HG02642 (cell line): Measurements from ENCODE around the gene ADI1.
"Not testable (repeated sequence)": the region's sequence is repeated elsewhere in the genome, so short reads cannot be mapped to it uniquely, and the experiment has no call there.

ENCODE experiments used
- ATAC-seq: cut with Tn5 transposase; IDR thresholded peaks from one replicate; pipeline ENCODE4 v1.9.1; 2021; ENCODE audit warnings: mild to moderate bottlenecking; ENCODE audit not compliant: unreplicated experiment, poor library complexity

ADI1 gene

GRCh38 chr2:3496708-3497080 is 22.6 kb downstream of the ADI1 start:
- not testable (repeated sequence) for ATAC-seq

DNA sequence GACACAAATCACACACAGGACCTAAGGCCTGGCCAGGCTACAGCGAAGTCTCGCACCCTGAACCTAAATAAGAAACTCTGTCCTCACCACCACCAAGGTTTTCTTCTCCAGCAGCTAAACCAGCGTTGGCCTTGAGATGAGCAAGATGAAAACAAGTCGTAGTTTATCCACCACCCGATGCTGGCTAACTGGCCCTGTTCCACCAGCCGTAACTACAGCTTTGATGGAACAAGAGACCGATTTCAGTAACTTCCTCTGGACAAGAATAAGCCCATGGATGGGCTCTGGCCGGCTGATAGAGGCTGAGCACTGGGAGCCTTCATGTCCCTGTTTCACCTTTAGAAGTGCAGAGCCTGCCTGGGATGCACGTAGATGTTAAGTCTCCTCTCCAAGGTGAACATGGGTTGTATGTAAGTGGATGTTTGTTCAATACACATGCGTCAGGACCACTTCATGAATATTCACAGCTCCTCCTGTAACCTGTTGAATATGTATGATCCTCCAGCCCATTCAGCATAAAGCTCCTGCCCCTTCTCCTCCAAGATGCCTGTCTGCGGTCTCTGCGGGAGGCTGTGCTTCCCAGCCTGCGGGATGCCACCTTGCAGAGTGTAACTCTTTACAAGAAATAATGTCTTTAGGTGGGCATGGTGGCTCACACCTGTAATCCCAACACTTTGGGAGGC is 24.2 kb downstream of the ADI1 start:
- ATAC-seq, result no peak

GRCh38 chr2:3493615-3494007 is 25.7 kb downstream of the ADI1 start:
- no peak for ATAC-seq

DNA sequence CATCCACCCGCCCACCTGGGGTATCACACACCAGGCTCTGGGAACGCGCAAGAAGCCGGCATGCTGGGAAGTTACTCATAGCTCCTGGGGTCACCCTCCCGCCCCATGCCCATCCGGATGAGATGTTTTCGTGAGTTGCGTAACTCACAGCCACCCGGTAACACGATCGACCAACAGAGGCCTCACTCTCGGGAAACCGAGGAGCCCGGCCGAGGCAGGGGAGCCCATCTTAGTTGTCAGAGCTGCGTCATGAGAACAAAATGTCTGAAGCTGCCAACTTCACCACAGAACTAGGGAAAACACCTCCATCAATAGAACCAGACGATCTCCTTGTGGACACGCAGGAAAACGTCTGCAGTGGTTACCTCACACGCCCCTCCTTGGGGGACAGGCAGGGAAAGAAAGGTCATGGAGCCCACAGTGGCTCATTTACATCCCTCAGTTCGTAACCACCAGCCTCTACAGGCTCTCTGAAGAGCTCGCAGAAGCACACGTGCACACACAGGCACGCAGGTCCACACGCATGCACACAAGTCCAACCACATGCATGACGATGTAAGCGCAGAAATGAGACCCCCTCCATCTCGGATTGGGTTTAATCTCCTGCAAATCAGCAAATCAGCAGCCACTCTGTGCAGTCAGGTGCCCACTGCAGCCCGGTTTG is 26.2 kb downstream of the ADI1 start:
- ATAC-seq, result no peak

DNA sequence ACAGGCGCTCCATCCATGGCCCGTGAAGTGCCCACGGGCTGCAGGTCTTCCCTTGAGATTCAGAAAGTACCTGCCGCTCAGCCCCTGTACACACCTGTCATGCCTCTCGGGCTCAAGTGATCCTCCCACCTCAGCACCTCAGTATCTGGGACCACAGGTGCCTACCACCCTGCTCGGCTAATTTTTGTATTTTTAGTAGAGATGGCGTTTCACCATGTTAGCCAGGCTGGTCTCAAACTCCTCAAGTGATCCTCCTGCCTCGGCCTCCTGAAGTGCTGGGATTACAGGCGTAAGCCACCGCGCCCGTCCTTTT is 26.9 kb downstream of the ADI1 start:
- ATAC-seq, result not testable (repeated sequence)

DNA sequence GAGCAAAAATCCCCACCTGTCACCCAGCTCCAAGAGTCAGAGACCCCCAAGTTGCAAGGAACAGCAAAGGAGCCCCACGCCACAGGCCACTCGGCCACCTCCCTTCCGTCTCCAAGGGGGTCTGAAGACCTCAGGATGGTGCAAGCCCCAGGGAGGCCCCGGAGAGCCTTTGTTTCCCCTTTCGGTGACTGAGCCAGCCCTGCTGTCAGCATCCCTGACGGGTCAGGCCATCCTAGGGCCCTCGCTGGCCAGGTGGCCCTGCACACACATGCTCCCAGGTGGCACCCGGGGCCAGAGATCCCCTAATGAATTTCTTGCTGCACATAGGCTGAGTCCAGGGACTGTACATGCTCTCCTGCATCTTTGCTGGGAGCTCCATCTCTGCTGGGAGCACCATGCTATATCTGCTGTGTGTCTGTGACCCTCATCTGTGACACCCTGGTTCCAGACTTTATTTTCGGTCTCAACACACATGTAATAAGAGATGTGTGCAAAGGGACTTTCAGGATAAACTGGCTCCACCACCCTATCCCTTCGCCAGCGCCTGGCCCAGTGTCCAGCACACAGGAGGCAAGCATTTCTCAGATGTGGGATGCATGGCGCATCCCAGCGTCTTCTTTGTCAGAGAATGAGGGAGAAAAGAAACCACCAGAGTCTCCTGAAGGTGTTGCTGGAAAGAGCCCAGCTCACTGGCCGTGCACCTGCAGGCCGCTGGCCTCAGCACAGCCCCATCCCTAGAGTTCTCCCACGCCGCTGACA is 27.4 kb downstream of the ADI1 start:
- no peak for ATAC-seq

- no peak for ATAC-seq
These were observed 28.0 kb downstream of the ADI1 start for GRCh38 chr2:3491306-3491705.

DNA sequence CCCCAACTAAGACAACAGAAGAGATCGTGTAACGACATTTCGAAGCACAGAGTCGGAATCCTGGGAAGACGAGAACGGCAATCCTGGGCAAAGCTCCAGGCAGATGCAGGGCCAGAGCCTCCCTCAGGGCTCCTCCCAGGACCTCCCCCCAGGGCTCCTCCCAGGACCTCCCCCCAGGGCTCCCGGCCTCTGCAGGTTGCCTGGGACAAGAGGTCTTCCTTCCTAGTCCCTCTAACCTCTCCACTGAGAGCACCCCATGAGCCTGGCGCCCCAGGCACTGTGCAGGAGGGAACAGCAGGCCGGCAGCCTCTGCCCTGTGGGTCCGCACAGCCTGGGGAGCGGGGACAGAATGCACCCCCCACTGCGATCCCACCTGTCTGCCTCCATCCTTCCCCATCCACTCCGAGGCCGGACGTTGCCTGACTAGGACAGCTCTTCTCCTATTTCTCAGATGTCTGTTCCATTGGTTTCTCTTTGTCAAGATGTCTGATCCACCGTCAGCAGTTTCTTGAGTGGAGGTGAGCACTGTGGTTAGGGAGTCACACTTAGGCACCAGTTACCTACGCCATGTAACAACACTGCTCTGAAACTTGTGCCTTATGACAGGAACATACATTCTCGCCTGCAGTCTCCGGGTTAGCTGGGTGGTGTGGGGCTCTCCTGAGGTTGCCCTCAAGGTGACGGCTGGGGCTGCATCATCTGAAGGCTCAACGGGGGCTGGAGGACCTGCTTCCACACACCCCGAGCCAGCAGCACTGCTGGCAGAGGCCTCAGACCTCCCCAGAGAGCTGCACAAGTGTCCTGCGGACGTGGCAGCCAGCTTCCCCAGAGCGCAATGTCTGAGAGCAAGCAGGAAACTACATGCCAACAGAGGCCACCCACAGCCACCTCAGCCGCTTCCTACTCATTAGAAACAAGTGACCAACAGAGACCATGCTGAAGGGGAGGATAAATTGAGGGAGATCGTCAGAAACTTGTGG is 28.9 kb downstream of the ADI1 start:
- ATAC-seq, result no peak

- no peak for ATAC-seq
These were observed 29.6 kb downstream of the ADI1 start for GRCh38 chr2:3489764-3490115.

DNA sequence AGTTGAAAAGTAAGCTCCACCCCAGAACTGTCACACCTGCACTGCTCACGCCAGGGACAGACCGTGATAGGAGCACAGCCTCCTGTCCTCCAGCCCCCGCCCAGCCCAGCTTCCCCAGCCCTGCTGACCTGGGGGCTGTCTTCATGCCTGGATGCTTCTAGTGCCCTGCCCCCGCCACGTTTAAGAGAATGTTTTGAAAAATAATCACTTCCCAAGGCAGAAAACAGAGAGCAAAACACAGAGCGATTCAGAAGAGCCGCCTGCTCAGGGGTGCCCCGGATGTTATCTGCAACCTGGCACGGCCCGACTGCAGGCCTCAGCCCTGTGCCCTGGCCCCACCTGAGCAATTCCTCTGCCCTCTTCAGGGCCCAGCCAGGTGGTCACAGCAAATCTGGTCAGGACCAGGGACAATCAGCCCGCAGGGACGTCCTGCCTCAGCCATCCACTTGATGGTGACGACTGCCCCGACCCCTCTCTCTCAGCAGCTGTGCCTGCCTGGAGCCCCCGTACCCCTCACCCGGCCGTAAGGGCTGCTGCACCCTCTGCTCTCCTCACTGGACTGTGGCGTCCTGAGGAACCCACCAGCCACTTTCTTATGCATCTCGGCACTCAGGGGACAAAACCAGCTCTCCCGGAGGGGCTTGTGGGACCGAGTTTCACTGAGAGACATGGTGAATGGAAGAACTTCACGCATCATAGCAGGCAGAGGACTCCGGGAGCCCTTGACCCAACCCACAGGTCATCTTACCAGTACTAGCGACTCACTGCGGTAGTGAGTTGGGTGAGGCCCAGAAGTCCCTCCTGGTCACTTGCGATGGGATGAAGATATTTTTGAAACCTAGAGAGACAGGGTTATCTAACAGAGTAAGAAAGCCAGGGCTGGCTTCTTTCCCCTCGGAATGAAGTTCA is 30.2 kb downstream of the ADI1 start:
- no peak for ATAC-seq

DNA sequence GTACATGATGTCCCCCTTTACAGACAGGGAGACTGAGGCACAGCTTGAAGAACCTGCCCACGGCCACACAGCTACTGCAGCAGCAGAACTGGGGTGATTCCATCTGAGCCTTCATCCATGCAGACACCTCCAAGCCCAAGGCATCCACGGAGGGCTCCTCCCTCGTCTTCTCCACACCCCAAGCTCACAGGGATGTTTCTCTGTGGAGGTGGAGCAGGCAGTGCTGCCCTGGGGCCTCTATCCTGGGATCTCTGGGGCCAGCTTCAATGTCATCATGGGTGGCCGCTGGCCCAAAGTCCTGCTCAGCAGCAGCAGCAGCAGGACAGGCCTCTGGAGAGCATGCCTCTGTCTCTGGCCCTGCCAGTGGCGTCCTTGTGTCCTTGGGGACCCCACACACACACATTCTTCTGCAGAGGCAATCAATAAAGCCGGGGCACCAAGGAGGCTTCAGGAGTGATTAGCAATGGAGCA is 31.2 kb downstream of the ADI1 start:
- no peak for ATAC-seq

GRCh38 chr2:3487432-3487831 is 31.9 kb downstream of the ADI1 start:
- no peak for ATAC-seq

- ATAC-seq, result no peak
These were observed 32.3 kb downstream of the ADI1 start for GRCh38 chr2:3487028-3487425.

DNA sequence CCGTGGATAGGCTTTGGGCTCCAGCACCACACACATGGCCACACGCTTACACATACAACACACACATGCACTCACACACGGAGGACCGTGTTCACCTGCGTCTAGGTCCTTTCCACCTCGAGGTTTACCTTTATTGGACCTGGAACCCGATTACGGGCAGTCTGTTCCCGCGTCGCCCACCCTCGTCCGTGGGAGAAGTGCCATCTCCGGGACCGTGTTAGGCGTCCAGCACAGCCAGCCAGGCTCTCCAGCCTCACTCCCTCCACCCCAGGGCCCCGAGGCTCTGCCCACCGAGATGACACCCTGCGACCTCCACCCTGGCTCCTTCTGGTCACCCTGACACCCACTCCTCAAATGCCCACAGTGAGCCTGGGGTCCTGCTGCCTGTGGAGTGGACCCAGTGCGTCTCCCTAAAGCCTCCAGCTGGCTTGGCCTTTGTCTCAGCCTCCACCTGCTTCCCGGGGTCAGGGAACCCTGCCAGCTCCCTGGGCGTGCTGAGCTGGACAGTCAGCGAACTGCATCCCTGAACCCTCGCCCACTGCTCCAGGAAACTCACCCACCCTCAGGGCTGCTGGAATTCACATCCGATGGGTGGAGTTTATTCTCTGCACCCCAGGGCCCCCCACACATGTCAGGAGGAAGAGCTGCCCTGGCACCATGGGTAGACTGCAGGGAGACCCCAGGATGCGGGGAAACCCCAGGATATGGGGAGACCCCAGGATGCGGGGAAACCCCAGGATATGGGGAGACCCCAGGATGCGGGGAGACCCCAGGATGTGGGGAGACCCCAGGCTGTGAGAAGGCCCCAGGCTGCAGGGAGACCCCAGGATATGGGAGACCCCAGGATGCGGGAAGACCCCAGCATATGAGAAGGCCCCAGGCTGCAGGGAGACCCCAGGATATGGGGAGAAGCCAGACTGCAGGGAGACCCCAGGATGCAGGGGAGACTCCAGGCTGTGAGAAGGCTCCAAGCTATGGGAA is 33.0 kb downstream of the ADI1 start:
- ATAC-seq, result no peak

DNA sequence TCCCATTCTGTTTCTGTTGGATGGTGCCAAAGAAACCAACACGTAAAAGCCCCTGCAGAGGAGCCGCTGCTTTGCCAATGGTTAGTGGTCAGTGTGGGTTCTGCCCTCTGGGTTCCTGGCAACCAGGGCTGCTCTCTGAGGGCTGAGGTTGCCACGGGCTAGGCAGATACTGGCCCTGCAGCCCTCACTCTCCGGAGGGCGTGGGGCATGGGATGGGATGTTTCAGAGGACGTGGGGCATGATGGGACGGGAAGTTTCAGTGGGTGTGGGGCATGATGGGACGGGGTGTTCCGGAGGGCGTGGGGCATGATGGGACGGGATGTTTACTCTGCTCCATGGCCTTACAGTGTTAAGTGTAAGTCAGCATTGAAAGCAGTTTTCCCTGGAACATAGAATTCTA is 34.2 kb downstream of the ADI1 start:
- ATAC-seq, result no peak

- ATAC-seq, result no peak
These were observed 35.1 kb downstream of the ADI1 start for GRCh38 chr2:3483986-3484960.
